GM12878 (cell line): Measurements from ENCODE around the gene ATP2B1.

Experiments
- CTCF ChIP-seq, 3 experiments: IDR thresholded peaks in 2 of 3; conservative IDR thresholded peaks in 1 of 3; 2 replicates each; pipeline ENCODE4 v1.5.1; 2011; ENCODE audit warnings: low read depth in 3 of 3, low read length in 3 of 3, mild to moderate bottlenecking in 3 of 3, control low read depth in 2 of 3, moderate library complexity in 2 of 3, inconsistent platforms in 1 of 3, mixed read lengths in 1 of 3; ENCODE audit not compliant: control insufficient read depth in 2 of 3, insufficient read depth in 1 of 3; ENCODE audit errors: extremely low read depth in 1 of 3
- FOS ChIP-seq: IDR thresholded peaks from 3 replicates; pipeline ENCODE4 v1.6.1; 2011; ENCODE audit warnings: borderline replicate concordance; ENCODE audit not compliant: insufficient read length; ENCODE audit errors: extremely low read depth
- POLR2A ChIP-seq: IDR thresholded peaks from 2 replicates; pipeline ENCODE4 v1.6.1; 2011; ENCODE audit warnings: low read depth, mild to moderate bottlenecking, low read length
- RCOR1 ChIP-seq: conservative IDR thresholded peaks from 2 replicates; pipeline ENCODE4 v1.6.1; 2012; ENCODE audit warnings: low read depth, low read length, improper control_type of control experiment
- SIN3A ChIP-seq: IDR thresholded peaks from 2 replicates; pipeline ENCODE4 v1.6.1; 2012; ENCODE audit warnings: low read depth, low read length, improper control_type of control experiment
- SREBF1 ChIP-seq: IDR thresholded peaks from 2 replicates; pipeline ENCODE4 v1.6.1; 2012; ENCODE audit warnings: mild to moderate bottlenecking, low read length
- ZBTB4 ChIP-seq: fragments of 450-650 bp; formaldehyde crosslinking; IDR thresholded peaks from 2 replicates; pipeline ENCODE4 v1.4.0; 2022; ENCODE audit warnings: mild to moderate bottlenecking, moderate library complexity

- no peak for TF ChIP-seq CTCF (IDR thresholded peaks at IDR 0.05 in 2 of 3, conservative IDR thresholded peaks at IDR 0.05 in 1 of 3; ENCODE audit: control insufficient read depth in 2 of 3, extremely low read depth in 1 of 3, insufficient read depth in 1 of 3, low read depth in 3 of 3, low read length in 3 of 3)
- TF ChIP-seq POLR2A, result no peak
- TF ChIP-seq SIN3A, result no peak
- no peak for TF ChIP-seq ZBTB4 (CRISPR knock-in tag)
- TF ChIP-seq SREBF1, result no peak
- TF ChIP-seq FOS, result no peak
- no peak for TF ChIP-seq RCOR1
Observed at GRCh38 chr12:89679631-89680030, 29.0 kb downstream of the ATP2B1 start.
